Activated CD4-positive, alpha-beta T cell treated with anti-CD3 and anti-CD28 coated beads for 1 hour (primary cell): Measurements from ENCODE around the gene CRACR2A.

ENCODE experiments used
- DNase-seq: peaks from one replicate; pipeline ENCODE4 v3.0.0-alpha.2; 2020

CRACR2A gene

DNA sequence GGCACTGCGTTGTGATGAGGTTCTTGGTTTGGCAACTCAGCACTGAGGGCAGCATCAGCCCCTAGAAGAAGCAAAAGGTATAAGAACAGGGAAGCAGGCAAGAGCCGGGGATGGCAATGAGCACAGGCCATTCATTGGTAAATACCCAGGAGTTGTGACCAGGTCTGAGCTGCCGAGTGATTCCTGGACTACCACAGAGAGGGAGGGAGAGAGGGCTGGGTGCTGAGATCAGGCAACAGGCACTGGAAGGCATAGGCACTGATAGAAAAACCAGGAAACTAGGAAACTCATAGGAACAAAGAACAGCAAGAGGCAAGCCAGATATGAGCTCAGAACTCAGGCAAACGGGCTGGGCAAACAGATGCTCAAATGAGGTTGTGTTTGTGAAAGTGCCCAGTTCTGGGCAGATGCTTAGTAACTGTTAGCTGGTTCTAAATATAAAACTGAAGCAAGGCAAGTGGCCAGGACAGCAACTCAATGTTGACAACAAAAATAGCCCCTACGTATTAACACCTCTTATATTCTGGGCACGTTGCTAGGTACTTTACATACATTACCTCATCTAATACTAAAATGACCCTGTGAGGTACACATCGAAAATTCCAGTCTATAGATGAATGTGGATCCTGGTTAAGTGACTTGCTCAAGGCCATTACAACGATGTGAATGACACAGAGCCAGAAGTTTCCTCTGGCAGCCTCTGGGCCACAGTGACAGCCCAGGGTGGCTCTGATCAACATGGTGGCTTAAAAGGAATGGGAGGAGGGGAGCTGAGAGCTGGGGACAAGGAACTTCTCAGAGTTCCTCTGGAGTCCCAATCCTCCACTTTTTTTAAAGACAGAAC, 140.8 kb downstream of the CRACR2A start:
- no peak for DNase-seq

DNA sequence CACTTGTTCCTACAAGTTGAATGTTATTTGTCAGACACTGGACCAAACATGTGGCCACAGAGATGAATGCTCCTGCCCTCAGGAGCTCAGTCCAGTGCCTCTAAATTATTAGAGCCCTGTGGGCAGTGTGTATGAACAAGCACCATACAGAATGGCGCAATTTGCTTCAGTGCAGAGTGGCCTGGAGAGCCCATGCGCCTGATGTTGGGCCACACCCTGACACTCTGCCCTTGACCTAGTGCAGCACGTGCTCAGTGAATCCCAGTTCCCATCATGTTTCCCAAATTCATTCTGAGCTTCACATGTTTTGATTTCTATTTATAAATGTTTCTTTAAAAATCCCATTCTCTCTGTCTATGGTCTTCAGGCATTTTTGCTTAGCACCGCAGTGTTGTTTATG, 145.1 kb downstream of the CRACR2A start:
- DNase-seq: no peak

DNA sequence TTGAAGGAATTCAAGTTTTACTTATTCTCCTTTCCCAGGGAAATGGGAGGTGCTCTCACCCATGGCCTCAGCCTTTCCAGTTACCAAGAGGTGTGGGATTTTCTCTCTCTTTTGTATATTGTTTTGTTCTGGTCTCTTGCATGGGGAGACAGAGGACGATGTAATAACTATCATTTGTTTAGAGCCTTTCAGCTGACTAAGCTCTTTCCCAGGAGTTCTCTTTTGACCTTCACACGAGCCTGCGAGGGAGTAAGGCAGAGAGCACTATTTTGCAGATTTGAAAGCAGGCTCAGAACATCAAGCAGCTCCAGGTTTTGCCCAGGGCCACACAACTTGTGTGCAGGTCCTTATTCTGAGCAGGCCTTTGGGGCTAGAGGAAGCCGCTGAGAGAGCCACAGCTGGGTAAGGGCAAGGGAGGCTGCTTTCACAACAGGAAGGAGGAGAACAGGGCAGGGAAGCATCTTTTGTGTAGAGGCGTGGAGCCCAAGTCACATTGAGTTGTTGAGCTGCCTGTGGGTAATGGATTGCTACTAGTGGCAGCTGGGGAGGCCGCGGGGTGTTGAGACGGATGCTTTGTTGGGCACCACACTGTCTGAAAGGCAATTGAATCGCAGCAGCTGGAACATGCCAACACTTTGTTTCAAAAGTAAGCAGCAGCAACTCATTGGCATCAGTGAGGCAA, 145.7 kb downstream of the CRACR2A start:
- DNase-seq: no peak

DNA sequence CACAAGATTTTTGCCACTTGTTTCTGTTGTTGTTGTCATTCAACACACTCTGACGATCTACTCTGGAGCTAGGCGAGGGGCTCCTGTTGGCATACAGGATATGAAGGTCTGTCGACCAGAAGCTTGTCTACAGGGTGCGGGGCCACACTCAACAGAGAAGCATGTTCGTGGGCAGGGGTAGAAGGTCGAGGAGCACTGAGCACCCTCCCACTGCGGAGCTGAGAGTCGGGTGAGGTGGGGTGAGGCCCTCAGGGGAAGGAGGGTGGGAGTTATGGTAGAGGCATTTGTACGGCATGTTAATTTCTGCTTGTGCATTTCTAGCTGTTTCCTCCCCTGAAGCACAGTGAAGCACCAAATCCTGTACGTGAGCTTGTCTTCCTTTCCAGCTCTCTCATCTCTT, 146.8 kb downstream of the CRACR2A start:
- DNase-seq: no peak

DNA sequence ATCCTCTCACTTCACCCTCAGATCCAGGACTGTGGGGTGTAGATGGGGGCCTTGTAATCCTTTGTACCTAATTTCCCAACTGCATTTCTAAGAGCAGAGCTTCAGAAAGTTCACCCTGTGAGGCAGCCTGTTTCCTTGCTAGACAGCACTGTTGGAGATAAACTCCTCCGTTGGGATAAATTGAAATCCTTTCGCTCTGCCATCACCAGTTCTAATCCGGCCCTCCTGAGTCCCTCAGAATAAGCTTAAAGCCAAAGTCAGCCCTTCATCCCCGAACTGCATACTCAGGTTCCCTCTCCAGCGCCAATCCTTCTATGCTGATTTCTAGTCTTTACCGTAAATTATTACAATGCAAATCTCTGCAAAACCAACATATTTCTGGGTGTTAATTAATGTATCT, 147.2 kb downstream of the CRACR2A start:
- DNase-seq: no peak

DNA sequence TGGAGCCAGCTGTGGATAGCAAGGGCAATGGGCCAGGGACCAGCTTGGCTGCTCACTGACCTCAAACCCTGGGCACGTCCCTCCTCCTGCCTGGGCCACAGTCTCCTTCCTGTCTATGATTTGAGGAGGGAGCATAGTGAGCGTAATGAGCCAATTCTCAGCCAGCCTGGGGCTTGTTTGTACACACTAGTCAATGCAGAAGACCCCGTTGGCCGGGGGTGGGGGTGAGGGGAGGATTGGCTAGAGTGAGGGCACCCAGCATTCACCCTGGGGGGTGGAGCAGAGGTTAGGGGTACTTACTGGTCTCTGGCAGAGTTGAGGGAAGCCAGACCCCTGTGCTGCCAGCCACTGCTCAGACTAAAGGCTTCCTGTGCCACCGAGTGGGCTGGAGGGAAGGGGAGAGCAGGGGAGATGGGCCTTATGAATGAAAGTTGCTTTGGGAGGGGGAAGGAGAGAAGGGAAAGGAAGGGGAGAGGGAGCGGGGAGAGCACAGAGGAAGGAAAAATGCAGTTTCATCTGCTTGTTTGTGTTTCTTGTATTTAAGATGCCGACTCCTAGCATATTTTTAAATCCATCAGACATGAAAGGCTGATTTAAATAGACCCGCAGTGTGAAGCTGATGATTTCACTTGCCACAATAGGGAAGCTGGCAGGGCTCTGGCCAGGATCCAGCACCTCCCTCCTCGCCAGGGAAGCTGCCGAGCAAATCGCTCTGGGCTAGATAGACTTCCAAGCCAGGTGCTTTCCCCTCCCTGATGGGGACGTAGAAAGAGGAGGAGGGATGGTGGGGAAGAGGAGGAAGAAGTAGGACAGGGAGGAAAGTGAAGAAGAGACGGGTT, 147.9 kb downstream of the CRACR2A start:
- no peak for DNase-seq

- no peak for DNase-seq
Observed at GRCh38 chr12:3604286-3604685, 148.6 kb downstream of the CRACR2A start.

DNA sequence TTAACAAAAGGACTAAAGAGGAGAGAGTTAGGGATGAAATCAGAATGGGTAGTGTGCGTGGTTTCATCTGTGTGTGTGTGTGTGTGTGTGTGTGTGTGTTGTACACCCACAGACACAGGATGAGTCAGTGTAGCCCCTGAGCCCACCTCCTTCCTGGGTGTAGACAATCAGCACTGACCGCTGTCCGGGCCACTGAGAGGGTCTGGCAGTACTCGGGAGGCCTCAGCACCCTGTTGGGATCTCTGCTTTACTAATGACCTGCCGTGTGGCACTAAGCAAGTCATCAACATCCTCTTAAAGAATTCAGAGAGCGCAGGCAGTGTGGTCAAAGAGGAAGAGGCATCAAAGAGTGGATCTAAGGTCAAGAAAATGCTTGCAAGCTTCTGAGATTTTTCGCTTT, 149.3 kb downstream of the CRACR2A start:
- DNase-seq: no peak

GRCh38 chr12:3602488-3602887, 150.4 kb downstream of the CRACR2A start:
- DNase-seq: no peak

- DNase-seq: no peak
Observed at GRCh38 chr12:3601461-3602150, 151.3 kb downstream of the CRACR2A start.

GRCh38 chr12:3600951-3601350, 152.0 kb downstream of the CRACR2A start:
- DNase-seq: no peak

DNA sequence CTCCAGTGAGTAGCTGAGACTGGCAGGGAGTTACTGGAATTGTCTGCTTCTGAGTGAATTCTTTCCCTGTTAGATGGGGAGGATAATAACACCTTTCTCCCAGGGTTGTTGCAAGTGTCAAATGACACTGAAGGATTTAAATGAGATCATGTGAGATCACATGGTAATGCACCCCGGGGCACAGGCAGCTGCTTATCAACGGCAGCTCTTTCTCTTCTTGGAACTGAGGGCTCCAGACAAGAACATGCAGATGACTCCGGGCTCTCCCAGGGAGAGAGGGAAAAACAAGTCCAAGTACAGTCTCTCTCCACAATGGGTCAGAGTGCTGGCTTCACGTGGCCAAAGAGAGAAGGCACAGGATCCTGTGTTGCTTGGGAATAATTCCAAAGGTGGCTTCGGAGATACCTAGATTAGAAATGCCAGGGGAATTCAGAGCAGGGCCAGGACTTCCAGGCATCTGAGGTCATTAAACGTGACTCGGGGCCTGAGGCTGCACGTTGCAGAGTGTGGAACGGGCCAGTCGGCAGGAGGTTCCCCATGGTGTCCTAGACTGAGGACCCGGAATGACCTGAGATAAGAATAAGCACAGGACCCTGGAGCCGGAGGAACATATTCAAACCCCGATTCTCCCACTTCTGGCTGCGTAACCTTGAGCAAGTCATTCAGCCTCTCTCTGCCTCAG, 152.7 kb downstream of the CRACR2A start:
- DNase-seq: no peak

- no peak for DNase-seq
Observed at GRCh38 chr12:3598896-3599860, 153.7 kb downstream of the CRACR2A start.

GRCh38 chr12:3597526-3598210, 155.2 kb downstream of the CRACR2A start:
- DNase-seq: no peak

DNA sequence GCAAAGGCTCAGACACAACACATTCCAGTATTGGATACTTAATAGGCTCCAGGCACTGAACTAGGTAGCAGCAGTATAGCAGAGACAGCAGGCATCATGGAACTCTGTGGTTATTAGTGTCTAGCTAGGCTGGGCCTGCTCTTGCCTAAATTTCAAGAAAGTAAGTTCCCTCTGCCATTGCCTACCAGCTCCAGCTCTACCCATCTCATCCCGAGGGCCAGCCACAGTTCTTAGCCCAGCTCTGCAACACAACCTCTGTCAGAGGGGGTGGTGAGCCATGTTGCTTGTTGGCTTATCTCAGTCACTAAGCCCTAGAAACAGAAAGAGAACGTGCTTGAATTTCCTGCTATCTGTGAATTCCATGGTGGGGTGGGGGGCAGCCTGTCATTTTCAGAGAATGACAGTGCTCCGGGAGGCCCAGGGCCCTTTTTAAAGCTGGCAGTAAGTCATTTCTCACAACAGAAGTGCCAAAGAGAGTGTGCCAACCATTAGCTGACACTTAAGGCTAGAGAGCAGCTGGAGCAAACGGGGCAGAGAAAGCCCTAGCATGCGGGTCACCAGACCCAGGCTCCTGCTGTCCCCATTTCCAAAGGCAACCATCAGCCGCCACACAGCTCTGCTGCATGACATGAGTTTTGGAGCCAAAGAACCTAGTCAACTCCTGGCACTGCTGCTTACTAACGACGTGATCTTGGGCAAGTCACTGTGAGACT, 156.1 kb downstream of the CRACR2A start:
- DNase-seq: no peak

- DNase-seq: no peak
Observed at GRCh38 chr12:3595721-3596120, 157.2 kb downstream of the CRACR2A start.

- no peak for DNase-seq
Observed at GRCh38 chr12:3594966-3595365, 157.9 kb downstream of the CRACR2A start.

DNA sequence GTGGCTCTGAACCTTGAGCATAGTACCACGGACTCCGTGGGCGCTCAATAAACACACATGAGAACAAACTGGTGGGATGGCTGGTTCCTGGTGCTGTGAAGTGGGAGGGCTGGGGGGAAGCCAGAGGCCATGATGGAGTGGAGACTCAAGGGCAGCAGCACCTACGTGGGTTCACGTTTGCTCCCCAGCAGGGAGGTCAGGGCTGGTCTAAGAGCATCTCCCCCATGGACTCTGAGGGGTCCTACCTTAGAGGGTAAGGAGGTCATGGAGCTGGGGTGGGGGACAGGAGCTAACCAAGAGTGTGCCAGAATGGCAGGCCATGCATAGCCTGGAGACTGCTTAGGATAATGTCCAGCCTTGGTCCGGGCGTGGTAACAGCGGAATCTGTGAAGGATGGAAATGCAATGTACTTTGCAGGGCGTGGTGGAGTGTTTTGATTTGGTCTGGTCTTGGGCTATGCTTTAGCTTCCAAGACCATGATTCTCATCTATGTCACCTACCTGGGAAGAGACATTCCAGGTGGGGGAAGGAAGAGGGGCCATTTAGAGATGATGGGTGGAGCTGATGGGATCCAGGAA, 158.9 kb downstream of the CRACR2A start:
- no peak for DNase-seq

DNA sequence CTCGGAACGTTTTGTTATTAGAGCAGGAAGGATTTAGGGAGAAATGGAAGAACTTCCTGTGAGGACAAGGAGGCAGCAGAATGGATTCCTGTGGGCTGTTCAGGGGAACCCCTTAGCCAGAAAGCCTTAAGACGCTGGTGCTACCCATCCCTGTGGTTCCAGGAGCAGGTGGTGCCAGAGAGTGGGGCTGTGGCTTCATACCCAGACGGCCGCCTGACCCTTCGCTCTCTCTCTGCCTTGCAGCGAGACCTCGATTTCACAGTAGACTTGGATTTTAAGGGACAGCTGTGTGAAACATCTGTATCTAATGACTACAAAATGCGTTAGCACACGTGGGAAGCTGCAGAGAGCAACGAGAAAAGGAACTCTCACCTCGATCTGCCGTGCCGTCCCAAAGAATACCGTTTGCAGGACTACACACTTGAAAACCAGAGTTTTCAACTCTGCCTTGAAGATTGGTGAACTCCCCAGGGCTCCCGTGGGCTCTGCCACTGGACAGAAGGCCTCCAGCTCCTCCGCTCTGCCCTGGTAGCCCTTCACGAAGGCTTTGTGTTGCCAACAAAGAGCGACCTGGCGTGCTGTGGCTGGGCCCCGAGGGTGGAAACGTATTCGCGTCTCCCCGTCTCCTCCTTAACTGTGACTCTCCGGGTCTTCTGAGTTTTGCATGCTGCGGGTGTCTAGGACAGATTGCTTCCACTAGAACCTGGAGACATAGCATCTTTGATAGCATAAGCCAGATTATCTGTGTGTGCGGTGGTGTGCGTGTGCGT, 159.9 kb downstream of the CRACR2A start:
- DNase-seq: no peak
